Stomach (tissue), 9 donors: ENCODE measurements around the gene GREM1. TPM values are rescaled to one million over a fixed set of nuclear protein-coding genes. Genes with fewer than 3 reads are reported as not detected.

Source experiments
- DNase-seq, 2 donors: peaks; one replicate each; pipeline versions ENCODE4 v3.0.0 to v3.0.0-alpha.2; 2013 to 2019
- H3K27ac ChIP-seq, 5 donors: fragments of 200-600 bp in 4 of 5; sonication (generic) in 4 of 5; one replicate each; pipeline ENCODE4 v1.5.1; 2013 to 2019; ENCODE audit warnings: mild to moderate bottlenecking in 1 of 5, moderate library complexity in 1 of 5
- H3K27me3 ChIP-seq, 3 donors: fragments of 200-600 bp; sonication (generic); one replicate each; pipeline ENCODE4 v1.5.1; 2017 to 2019; ENCODE audit warnings: mixed run types in 1 of 3
- H3K36me3 ChIP-seq, 4 donors: fragments of 200-600 bp; sonication (generic); 1 replicate in 3 of 4; 2 replicates in 1 of 4; pipeline ENCODE4 v1.5.1; 2016 to 2019
- H3K4me1 ChIP-seq, 4 donors: fragments of 200-600 bp; sonication (generic); one replicate each; pipeline ENCODE4 v1.5.1; 2016 to 2019
- H3K4me3 ChIP-seq, 4 donors: fragments of 200-600 bp; sonication (generic) in 3 of 4; one replicate each; pipeline ENCODE4 v1.5.1; 2016 to 2019; ENCODE audit warnings: mild to moderate bottlenecking in 1 of 4
- H3K9me3 ChIP-seq, 4 donors: fragments of 200-600 bp; sonication (generic); one replicate each; pipeline ENCODE4 v1.5.1; 2016 to 2019
- EP300 ChIP-seq: sonication (generic); formaldehyde crosslinking; IDR thresholded peaks from one replicate; pipeline ENCODE4 v1.6.1; 2017; ENCODE audit warnings: antibody characterized with exemption
- POLR2A ChIP-seq, 4 donors: fragments of 450-650 bp; IDR thresholded peaks; one replicate each; pipeline ENCODE4 v1.6.1; 2016; ENCODE audit warnings: antibody characterized with exemption in 4 of 4, control low read depth in 2 of 4, mild to moderate bottlenecking in 1 of 4, moderate library complexity in 1 of 4
- POLR2AphosphoS5 ChIP-seq, 3 donors: sonication (generic); formaldehyde crosslinking; IDR thresholded peaks; one replicate each; pipeline ENCODE4 v1.6.1; 2016; ENCODE audit warnings: antibody characterized with exemption in 3 of 3
- WGBS, 5 donors: extraction: QIAGEN DNeasy Blood & Tissue Kit in 3 of 5; methylation state at CpG; one replicate each; pipeline versions ENCODE4 v1.1.5 to v1.1.7; 2013 to 2018; 5-methylcytosine and 5-hydroxymethylcytosine counted together
- intact Hi-C: fragments of 100-400 bp; cut with DNase I; formaldehyde crosslinking; loops from one replicate; pipeline ENCODE4 v1.15.1; 2023; ENCODE audit warnings: low total_unique reads
- polyA plus RNA-seq, 3 donors: library from polyadenylated mRNA; stranded (reverse); fragments of 200-250 nt; gene quantifications; one replicate each; pipeline ENCODE4 v1.2.3, GENCODE V29; 2013
- total RNA-seq, 5 donors: library from RNA; depleted of rRNA; stranded (reverse); fragments of >200 nt; gene quantifications; one replicate each; pipeline versions ENCODE4 v1.1.0 to v1.2.3, GENCODE V29; 2014 to 2016
- TF ChIP-seq, protein P1 (sequence below), 7 experiments: fragments of 450-650 bp in 4 of 7; fragments of 200-600 bp in 3 of 7; sonication (generic) in 3 of 7; IDR thresholded peaks; one replicate each; pipeline ENCODE4 v1.5.1; 2016 to 2019; ENCODE audit warnings: antibody characterized with exemption in 7 of 7, control low read depth in 2 of 7, mild to moderate bottlenecking in 1 of 7
- donor health status: healthy with polysubstance abuse.
- donor health status: Bipolar disorder and iron deficiency.
- donor health status: healthy.

Gene GREM1
- total and polyA plus RNA-seq, 8 donors: 4.0 to 50.0 (median 13.8) TPM

- no peaks in the 10 kb centered on the region for H3K9me3 ChIP-seq
- no peaks in the 10 kb centered on the region for H3K27me3 ChIP-seq
- peak overlapping the region in 3 of 5 donors; percentile 51 to 57 (median 55) for H3K27ac ChIP-seq
- peaks cover 0 to 9% (median under 1%) of the 10 kb centered on the region in 4 donors for H3K4me1 ChIP-seq
- no peak overlapping the region for H3K4me3 ChIP-seq
- TF ChIP-seq EP300 (no peak), POLR2AphosphoS5 (IDR thresholded peaks at IDR 0.05) (no peak)
- TF ChIP-seq, protein P1, sequence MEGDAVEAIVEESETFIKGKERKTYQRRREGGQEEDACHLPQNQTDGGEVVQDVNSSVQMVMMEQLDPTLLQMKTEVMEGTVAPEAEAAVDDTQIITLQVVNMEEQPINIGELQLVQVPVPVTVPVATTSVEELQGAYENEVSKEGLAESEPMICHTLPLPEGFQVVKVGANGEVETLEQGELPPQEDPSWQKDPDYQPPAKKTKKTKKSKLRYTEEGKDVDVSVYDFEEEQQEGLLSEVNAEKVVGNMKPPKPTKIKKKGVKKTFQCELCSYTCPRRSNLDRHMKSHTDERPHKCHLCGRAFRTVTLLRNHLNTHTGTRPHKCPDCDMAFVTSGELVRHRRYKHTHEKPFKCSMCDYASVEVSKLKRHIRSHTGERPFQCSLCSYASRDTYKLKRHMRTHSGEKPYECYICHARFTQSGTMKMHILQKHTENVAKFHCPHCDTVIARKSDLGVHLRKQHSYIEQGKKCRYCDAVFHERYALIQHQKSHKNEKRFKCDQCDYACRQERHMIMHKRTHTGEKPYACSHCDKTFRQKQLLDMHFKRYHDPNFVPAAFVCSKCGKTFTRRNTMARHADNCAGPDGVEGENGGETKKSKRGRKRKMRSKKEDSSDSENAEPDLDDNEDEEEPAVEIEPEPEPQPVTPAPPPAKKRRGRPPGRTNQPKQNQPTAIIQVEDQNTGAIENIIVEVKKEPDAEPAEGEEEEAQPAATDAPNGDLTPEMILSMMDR (IDR thresholded peaks at IDR 0.05): no peak
- peak in 1 of 2 donors; percentile 46 for DNase-seq
- H3K36me3 ChIP-seq: no peaks in the 10 kb centered on the region
- 88 to 94% (median 92%) methylated on average over 29 of the region's 29 CpGs for WGBS, 5 donors
- intact Hi-C loops: no loop called here
Observed at GRCh38 chr15:32671339-32672325, 46.2 kb upstream of the GREM1 start.

DNA sequence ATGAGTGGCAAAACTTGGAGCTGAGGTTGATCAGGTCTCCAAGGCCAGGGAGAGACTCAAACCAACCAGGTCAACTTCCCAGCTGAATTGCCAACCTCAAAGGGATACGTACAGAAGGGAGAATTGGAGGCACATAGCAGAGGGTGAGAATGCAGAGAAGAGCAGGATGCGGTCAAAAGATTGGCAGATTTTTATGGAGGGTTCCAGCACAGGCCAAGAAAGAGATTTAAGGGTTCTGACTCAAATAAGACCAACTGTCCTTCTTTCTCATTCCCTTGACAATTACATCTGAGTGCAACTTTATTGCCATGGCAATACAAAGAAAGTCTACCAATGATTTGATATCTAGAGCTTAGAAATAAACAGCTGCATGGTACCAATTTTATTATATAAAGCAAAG is 43.1 kb upstream of the GREM1 start:
- no peak overlapping the region for H3K4me3 ChIP-seq
- peaks cover 0 to 9% (median 4%) of the 10 kb centered on the region in 4 donors for H3K4me1 ChIP-seq
- TF ChIP-seq POLR2AphosphoS5 (IDR thresholded peaks at IDR 0.05) (no peak), POLR2A (IDR thresholded peaks at IDR 0.05) (no peak), EP300 (no peak)
- TF ChIP-seq, protein P1 (IDR thresholded peaks at IDR 0.05): no peak
- no peaks in the 10 kb centered on the region for H3K9me3 ChIP-seq
- no peak for DNase-seq
- WGBS, 5 donors: 78 to 95% (median 88%) methylated on average over 2 of the region's 2 CpGs
- no peak overlapping the region for H3K27ac ChIP-seq
- H3K27me3 ChIP-seq: no peaks in the 10 kb centered on the region
- no peaks in the 10 kb centered on the region for H3K36me3 ChIP-seq
- intact Hi-C loops: no loop called here

DNA sequence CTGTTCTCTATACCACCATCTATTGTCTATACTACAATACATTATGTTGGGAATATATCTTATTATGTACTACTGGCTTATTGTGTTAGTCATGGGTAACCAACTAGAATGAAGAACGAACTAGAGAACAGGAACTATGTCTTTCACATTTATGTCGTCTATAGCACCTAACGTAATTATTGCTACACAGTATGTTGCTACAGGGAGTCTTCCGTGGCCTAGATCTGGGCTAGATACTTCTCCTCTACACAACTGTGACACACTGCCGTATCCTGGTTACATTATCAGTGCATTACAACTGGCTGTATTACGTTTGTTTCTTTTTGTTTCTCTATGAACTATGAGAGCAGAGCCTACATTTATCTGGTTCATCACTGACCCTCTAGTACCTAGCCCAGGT is 42.3 kb upstream of the GREM1 start:
- Histone ChIP-seq H3K27ac (no peak overlapping the region), H3K4me3 (no peak overlapping the region), H3K36me3 (no peaks in the 10 kb centered on the region), H3K4me1 (peaks cover 0 to 9% (median 4%) of the 10 kb centered on the region in 4 donors), H3K27me3 (no peaks in the 10 kb centered on the region), H3K9me3 (no peaks in the 10 kb centered on the region)
- DNase-seq: no peak
- intact Hi-C loops: no loop called here
- no peak for TF ChIP-seq POLR2AphosphoS5 (IDR thresholded peaks at IDR 0.05)
- TF ChIP-seq, protein P1 (IDR thresholded peaks at IDR 0.05): peak in 1 of 7 experiments; percentile 0
- WGBS, 5 donors: 50 to 75% (median 62%) methylated on average over 6 of the region's 6 CpGs

GRCh38 chr15:32676169-32676568 is 41.6 kb upstream of the GREM1 start:
- intact Hi-C loops: no loop called here
- WGBS, 5 donors: 24 to 42% (median 32%) methylated on average over 2 of the region's 2 CpGs
- DNase-seq: no peak
- Histone ChIP-seq H3K27me3 (no peaks in the 10 kb centered on the region), H3K27ac (no peak overlapping the region), H3K4me3 (no peak overlapping the region), H3K4me1 (peaks cover 0 to 9% (median 4%) of the 10 kb centered on the region in 4 donors), H3K9me3 (no peaks in the 10 kb centered on the region), H3K36me3 (no peaks in the 10 kb centered on the region)
- TF ChIP-seq POLR2A (IDR thresholded peaks at IDR 0.05) (no peak), POLR2AphosphoS5 (IDR thresholded peaks at IDR 0.05) (no peak), EP300 (no peak)
- TF ChIP-seq, protein P1 (IDR thresholded peaks at IDR 0.05): no peak
